ENCODE data around the gene MAD1L1.

DNA sequence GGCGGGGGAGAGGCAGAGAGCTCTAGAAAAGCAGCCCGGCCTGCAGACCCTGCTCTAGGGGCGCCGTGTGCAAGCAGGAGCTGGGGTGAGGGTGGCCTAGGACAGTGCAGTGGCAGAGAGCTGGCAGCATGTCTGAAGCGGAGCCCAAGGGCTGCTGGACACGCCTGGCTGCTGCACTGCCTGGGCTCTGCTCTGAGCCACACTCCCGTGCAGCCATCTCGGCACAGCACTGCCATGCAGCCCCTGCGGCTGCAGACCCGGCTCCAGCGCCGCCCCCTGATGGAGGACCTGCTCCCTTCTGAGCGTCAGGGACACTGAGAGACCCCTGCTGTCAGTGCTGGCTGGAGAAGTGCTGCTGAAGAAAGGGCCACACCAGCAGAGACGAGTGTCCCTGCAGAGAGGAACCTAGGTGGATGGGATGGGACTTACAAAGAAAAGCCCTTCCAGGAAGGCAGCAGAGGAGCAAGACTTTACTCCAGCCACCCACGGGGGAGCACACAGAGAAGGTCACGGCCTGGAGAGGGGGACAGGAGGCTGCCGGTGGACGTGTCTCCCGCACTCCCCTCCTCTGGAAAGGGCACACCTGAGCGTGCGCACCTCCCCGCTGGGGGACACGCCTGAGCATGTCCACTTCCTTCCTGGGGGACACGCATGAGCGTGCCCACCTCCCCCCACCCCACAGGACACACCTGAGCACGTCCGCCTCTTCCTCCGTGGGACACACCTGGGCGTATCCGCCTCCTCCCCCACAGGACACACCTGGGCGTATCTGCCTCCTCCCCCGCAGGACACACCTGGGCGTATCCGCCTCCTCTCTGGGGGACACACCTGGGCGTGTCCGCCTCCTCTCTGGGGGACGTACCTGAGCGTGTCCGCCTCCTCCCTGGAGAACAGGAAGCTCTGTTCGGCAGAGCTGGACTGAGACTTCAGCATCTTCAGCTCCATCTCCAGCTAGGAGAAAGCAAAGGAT lies 252.9 kb downstream of the MAD1L1 start:
- no peak for TF ChIP-seq RBAK (tag by site-specific recombination; IDR thresholded peaks at IDR 0.05)
- TF ChIP-seq ZNF274 (IDR thresholded peaks at IDR 0.05; ENCODE audit: low read length) = no peak
- no peak for TF ChIP-seq ZNF274 (tag by site-specific recombination; IDR thresholded peaks at IDR 0.05; ENCODE audit: borderline replicate concordance)
- no peak for TF ChIP-seq ZNF10 (tag by site-specific recombination; IDR thresholded peaks at IDR 0.05)
- TF ChIP-seq, protein P1, sequence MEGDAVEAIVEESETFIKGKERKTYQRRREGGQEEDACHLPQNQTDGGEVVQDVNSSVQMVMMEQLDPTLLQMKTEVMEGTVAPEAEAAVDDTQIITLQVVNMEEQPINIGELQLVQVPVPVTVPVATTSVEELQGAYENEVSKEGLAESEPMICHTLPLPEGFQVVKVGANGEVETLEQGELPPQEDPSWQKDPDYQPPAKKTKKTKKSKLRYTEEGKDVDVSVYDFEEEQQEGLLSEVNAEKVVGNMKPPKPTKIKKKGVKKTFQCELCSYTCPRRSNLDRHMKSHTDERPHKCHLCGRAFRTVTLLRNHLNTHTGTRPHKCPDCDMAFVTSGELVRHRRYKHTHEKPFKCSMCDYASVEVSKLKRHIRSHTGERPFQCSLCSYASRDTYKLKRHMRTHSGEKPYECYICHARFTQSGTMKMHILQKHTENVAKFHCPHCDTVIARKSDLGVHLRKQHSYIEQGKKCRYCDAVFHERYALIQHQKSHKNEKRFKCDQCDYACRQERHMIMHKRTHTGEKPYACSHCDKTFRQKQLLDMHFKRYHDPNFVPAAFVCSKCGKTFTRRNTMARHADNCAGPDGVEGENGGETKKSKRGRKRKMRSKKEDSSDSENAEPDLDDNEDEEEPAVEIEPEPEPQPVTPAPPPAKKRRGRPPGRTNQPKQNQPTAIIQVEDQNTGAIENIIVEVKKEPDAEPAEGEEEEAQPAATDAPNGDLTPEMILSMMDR (tag by site-specific recombination; IDR thresholded peaks at IDR 0.05) = no peak
- no peak for TF ChIP-seq ZNF416 (tag by site-specific recombination; IDR thresholded peaks at IDR 0.05)
- TF ChIP-seq ZNF239 (tag by site-specific recombination; IDR thresholded peaks at IDR 0.05) = no peak
- TF ChIP-seq ZNF24 (tag by site-specific recombination; IDR thresholded peaks at IDR 0.05) = no peak
- TF ChIP-seq ZNF830 (tag by site-specific recombination; IDR thresholded peaks at IDR 0.05; ENCODE audit: low read depth) = no peak
- no peak for TF ChIP-seq YY1 (tag by site-specific recombination; IDR thresholded peaks at IDR 0.05)
- TF ChIP-seq, protein P2, sequence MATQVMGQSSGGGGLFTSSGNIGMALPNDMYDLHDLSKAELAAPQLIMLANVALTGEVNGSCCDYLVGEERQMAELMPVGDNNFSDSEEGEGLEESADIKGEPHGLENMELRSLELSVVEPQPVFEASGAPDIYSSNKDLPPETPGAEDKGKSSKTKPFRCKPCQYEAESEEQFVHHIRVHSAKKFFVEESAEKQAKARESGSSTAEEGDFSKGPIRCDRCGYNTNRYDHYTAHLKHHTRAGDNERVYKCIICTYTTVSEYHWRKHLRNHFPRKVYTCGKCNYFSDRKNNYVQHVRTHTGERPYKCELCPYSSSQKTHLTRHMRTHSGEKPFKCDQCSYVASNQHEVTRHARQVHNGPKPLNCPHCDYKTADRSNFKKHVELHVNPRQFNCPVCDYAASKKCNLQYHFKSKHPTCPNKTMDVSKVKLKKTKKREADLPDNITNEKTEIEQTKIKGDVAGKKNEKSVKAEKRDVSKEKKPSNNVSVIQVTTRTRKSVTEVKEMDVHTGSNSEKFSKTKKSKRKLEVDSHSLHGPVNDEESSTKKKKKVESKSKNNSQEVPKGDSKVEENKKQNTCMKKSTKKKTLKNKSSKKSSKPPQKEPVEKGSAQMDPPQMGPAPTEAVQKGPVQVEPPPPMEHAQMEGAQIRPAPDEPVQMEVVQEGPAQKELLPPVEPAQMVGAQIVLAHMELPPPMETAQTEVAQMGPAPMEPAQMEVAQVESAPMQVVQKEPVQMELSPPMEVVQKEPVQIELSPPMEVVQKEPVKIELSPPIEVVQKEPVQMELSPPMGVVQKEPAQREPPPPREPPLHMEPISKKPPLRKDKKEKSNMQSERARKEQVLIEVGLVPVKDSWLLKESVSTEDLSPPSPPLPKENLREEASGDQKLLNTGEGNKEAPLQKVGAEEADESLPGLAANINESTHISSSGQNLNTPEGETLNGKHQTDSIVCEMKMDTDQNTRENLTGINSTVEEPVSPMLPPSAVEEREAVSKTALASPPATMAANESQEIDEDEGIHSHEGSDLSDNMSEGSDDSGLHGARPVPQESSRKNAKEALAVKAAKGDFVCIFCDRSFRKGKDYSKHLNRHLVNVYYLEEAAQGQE (tag by site-specific recombination; IDR thresholded peaks at IDR 0.05) = no peak
- TF ChIP-seq GLI4 (tag by site-specific recombination; IDR thresholded peaks at IDR 0.05) = no peak
- TF ChIP-seq, protein P3, sequence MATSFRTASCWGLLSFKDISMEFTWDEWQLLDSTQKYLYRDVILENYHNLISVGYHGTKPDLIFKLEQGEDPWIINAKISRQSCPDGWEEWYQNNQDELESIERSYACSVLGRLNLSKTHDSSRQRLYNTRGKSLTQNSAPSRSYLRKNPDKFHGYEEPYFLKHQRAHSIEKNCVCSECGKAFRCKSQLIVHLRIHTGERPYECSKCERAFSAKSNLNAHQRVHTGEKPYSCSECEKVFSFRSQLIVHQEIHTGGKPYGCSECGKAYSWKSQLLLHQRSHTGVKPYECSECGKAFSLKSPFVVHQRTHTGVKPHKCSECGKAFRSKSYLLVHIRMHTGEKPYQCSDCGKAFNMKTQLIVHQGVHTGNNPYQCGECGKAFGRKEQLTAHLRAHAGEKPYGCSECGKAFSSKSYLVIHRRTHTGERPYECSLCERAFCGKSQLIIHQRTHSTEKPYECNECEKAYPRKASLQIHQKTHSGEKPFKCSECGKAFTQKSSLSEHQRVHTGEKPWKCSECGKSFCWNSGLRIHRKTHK (tag by site-specific recombination; IDR thresholded peaks at IDR 0.05) = no peak
- TF ChIP-seq ZBTB17 (tag by site-specific recombination; IDR thresholded peaks at IDR 0.05) = no peak
- TF ChIP-seq ZNF501 (tag by site-specific recombination; IDR thresholded peaks at IDR 0.05) = no peak

All from HEK293 (cell line).